Gastrocnemius medialis (tissue), 4 donors: ENCODE results near the gene ECHDC3.

ENCODE experiments used
- CTCF ChIP-seq, 5 experiments: fragments of 450-650 bp in 3 of 5; fragments of 200-600 bp in 2 of 5; sonication (generic) in 2 of 5; IDR thresholded peaks in 4 of 5; conservative IDR thresholded peaks in 1 of 5; 1 replicate in 4 of 5; 2 replicates in 1 of 5; pipeline ENCODE4 v1.5.1; 2016 to 2019; ENCODE audit warnings: antibody characterized with exemption in 5 of 5, mild to moderate bottlenecking in 3 of 5, moderate library complexity in 3 of 5
- POLR2A ChIP-seq, 2 donors: fragments of 450-650 bp; IDR thresholded peaks; one replicate each; pipeline ENCODE4 v1.6.1; 2017; ENCODE audit warnings: antibody characterized with exemption in 2 of 2, mild to moderate bottlenecking in 2 of 2, moderate library complexity in 2 of 2

GRCh38 chr10:11715815-11716494 lies 26.2 kb upstream of the ECHDC3 start:
- TF ChIP-seq CTCF (IDR thresholded peaks at IDR 0.05 in 4 of 5, conservative IDR thresholded peaks at IDR 0.05 in 1 of 5) = no peak
- no peak for TF ChIP-seq POLR2A (IDR thresholded peaks at IDR 0.05)
